Smooth muscle cell (in vitro differentiated cells): ENCODE measurements around the gene BAHD1. TPM values are rescaled to one million over a fixed set of nuclear protein-coding genes. Genes with fewer than 3 reads are reported as not detected.

Experiments
- DNase-seq: peaks from one replicate; lab custom pipeline; 2025; ENCODE audit not compliant: unreplicated experiment; lab: John Stamatoyannopoulos, UW
- H2AFZ ChIP-seq: fragments of 200-600 bp; sonication (generic); 2 replicates; pipeline ENCODE4 v1.6.0; 2016; ENCODE audit warnings: antibody characterized with exemption, low read depth, mild to moderate bottlenecking
- H3F3A ChIP-seq: fragments of 200-600 bp; sonication (generic); 2 replicates; pipeline ENCODE4 v1.6.0; 2017; ENCODE audit warnings: antibody characterized with exemption, low read depth
- H3K27ac ChIP-seq: fragments of 200-600 bp; sonication (generic); 2 replicates; pipeline ENCODE4 v1.5.1; 2016; ENCODE audit warnings: low read depth, mild to moderate bottlenecking
- H3K27me3 ChIP-seq: fragments of 200-600 bp; sonication (generic); 2 replicates; pipeline ENCODE4 v1.6.1; 2016; ENCODE audit warnings: low read depth, mild to moderate bottlenecking
- H3K36me3 ChIP-seq: fragments of 200-600 bp; sonication (generic); 2 replicates; pipeline ENCODE4 v1.5.1; 2016; ENCODE audit warnings: low read depth
- H3K4me1 ChIP-seq: fragments of 200-600 bp; sonication (generic); 2 replicates; pipeline ENCODE4 v1.5.1; 2016; ENCODE audit warnings: low read depth
- H3K4me2 ChIP-seq: fragments of 200-600 bp; sonication (generic); 2 replicates; pipeline ENCODE4 v1.6.0; 2016; ENCODE audit warnings: mild to moderate bottlenecking
- H3K4me3 ChIP-seq: fragments of 200-600 bp; sonication (generic); 2 replicates; pipeline ENCODE4 v1.5.1; 2016; ENCODE audit warnings: mild to moderate bottlenecking
- H3K79me2 ChIP-seq: fragments of 200-600 bp; sonication (generic); 2 replicates; pipeline ENCODE4 v1.6.0; 2016; ENCODE audit warnings: low read depth, mild to moderate bottlenecking
- H3K9ac ChIP-seq: fragments of 200-600 bp; sonication (generic); 2 replicates; pipeline ENCODE4 v1.6.0; 2016; ENCODE audit warnings: low read depth
- H3K9me3 ChIP-seq: fragments of 200-600 bp; sonication (generic); replicated peaks from 2 replicates; pipeline ENCODE4 v1.5.1; 2016; ENCODE audit warnings: low read depth
- H4K20me1 ChIP-seq: fragments of 200-600 bp; sonication (generic); 2 replicates; pipeline ENCODE4 v1.6.0; 2016; ENCODE audit warnings: low read depth
- CTCF ChIP-seq: fragments of 200-600 bp; sonication (generic); IDR thresholded peaks from 2 replicates; pipeline ENCODE4 v1.5.1; 2017; ENCODE audit warnings: borderline replicate concordance, mild to moderate bottlenecking, antibody characterized with exemption; ENCODE audit not compliant: insufficient read depth, poor library complexity, severe bottlenecking
- WGBS: methylation state at CpG from one replicate; pipeline ENCODE4 v1.1.7; 2016; ENCODE audit warnings: low lambda C conversion rate; 5-methylcytosine and 5-hydroxymethylcytosine counted together
- polyA plus RNA-seq: library from polyadenylated mRNA; unstranded; fragments of >200 nt; fragmentation: Nextera tagmentation; extraction: Ambion mirVana; gene quantifications from 2 replicates; pipeline ENCODE4 v1.2.1, GENCODE V29; 2016
- total RNA-seq: library from RNA; depleted of rRNA; stranded (reverse); fragments of >200 nt; gene quantifications from 2 replicates; pipeline ENCODE4 v1.2.3, GENCODE V29; 2014

The BAHD1 gene
- total and polyA plus RNA-seq, 2 experiments from 2014 or later, result 8.4 to 11.1 TPM

- H3K27me3 ChIP-seq, result no peaks in the 10 kb centered on the region
- H3K4me1 ChIP-seq, result no peaks in the 10 kb centered on the region
- no peak overlapping the region for H3K4me2 ChIP-seq
- H3F3A ChIP-seq, result peaks cover 12% of the 10 kb centered on the region
- WGBS, result 96% methylated on average over 3 of the region's 3 CpGs
- H3K79me2 ChIP-seq, result no peaks in the 10 kb centered on the region
- DNase-seq, result no peak
- H3K9me3 ChIP-seq, result no peaks in the 10 kb centered on the region
- peaks cover 50% of the 10 kb centered on the region for H4K20me1 ChIP-seq
- no peak overlapping the region for H2AFZ ChIP-seq
- H3K4me3 ChIP-seq, result no peak overlapping the region
- no peak for TF ChIP-seq CTCF
- H3K27ac ChIP-seq, result no peak overlapping the region
- H3K36me3 ChIP-seq, result no peaks in the 10 kb centered on the region
- H3K9ac ChIP-seq, result no peak overlapping the region
Measured at GRCh38 chr15:40464595-40465185, 23.9 kb downstream of the BAHD1 start.

GRCh38 chr15:40465939-40466338, 25.2 kb downstream of the BAHD1 start:
- no peak overlapping the region for H3K4me3 ChIP-seq
- H3K9me3 ChIP-seq, result no peaks in the 10 kb centered on the region
- H3K27me3 ChIP-seq, result no peaks in the 10 kb centered on the region

GRCh38 chr15:40466426-40467260, 25.9 kb downstream of the BAHD1 start:
- no peak for TF ChIP-seq CTCF
- 87% methylated on average over 7 of the region's 7 CpGs for WGBS
- H3K9me3 ChIP-seq, result no peaks in the 10 kb centered on the region

More at GRCh38 chr15:40465939-40466338, 25.2 kb downstream of the BAHD1 start:
- WGBS, result 96% methylated on average over 10 of the region's 10 CpGs
- Histone ChIP-seq H4K20me1 (peaks cover 38% of the 10 kb centered on the region), H3K4me1 (peaks cover 7% of the 10 kb centered on the region), H3K79me2 (no peaks in the 10 kb centered on the region), H3K4me2 (no peak overlapping the region), H2AFZ (no peak overlapping the region), H3K36me3 (no peaks in the 10 kb centered on the region), H3K9ac (no peak overlapping the region), H3F3A (peaks cover 16% of the 10 kb centered on the region), H3K27ac (no peak overlapping the region)
- TF ChIP-seq CTCF, result no peak
- DNase-seq, result no peak

More at GRCh38 chr15:40466426-40467260, 25.9 kb downstream of the BAHD1 start:
- no peaks in the 10 kb centered on the region for H3K36me3 ChIP-seq
- H4K20me1 ChIP-seq, result peaks cover 31% of the 10 kb centered on the region
- DNase-seq, result no peak
- no peak overlapping the region for H2AFZ ChIP-seq
- peaks cover 16% of the 10 kb centered on the region for H3F3A ChIP-seq
- H3K27ac ChIP-seq, result no peak overlapping the region
- no peak overlapping the region for H3K9ac ChIP-seq
- peaks cover 7% of the 10 kb centered on the region for H3K4me1 ChIP-seq
- H3K79me2 ChIP-seq, result no peaks in the 10 kb centered on the region
- H3K4me3 ChIP-seq, result no peak overlapping the region
- no peak overlapping the region for H3K4me2 ChIP-seq
- no peaks in the 10 kb centered on the region for H3K27me3 ChIP-seq
